WI38 (cell line): ENCODE measurements around the gene MPPED1.

Experiments used
- H3K4me3 ChIP-seq: 2 replicates; pipeline ENCODE4 v1.5.1; 2011; ENCODE audit warnings: low read depth, mild to moderate bottlenecking, control low read depth, low read length
- TF ChIP-seq, protein P1 (sequence below): IDR thresholded peaks from 2 replicates; pipeline ENCODE4 v1.5.1; 2012; ENCODE audit warnings: low read depth, mild to moderate bottlenecking, control low read depth, low read length

The MPPED1 gene

DNA sequence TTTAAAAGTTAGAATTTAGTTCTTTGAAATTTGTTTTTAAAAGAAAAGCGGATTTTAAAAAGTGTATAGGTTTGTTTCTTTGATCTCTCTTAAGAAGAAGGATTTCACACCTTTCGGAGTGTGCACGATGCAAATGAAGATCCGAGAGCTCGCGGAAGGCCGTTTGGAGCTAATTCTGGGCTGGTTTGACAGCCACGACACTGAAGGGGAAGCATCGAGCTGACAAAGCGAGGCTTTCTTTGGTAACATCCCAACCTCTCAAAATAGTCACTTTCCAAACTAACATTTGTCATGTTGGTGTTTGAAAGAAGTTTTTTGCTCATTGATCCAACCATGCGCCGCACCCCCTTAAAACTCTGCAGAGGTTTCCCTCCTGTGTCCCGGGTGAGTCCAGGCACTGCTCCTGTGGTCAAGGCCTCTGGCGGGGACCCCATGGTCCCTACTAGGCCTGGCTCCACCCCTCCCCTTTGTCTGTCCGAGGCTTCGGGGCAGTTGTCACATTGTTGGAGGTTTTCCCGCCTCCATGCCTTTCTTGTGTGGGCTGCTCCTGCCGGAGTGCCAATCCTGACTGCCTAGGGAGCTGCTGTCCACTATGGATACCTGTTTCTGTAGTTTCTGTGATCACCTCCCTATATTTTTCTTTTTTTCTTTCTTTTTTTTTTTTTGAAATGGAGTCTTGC lies 39.7 kb downstream of the MPPED1 start:
- TF ChIP-seq, protein P1, sequence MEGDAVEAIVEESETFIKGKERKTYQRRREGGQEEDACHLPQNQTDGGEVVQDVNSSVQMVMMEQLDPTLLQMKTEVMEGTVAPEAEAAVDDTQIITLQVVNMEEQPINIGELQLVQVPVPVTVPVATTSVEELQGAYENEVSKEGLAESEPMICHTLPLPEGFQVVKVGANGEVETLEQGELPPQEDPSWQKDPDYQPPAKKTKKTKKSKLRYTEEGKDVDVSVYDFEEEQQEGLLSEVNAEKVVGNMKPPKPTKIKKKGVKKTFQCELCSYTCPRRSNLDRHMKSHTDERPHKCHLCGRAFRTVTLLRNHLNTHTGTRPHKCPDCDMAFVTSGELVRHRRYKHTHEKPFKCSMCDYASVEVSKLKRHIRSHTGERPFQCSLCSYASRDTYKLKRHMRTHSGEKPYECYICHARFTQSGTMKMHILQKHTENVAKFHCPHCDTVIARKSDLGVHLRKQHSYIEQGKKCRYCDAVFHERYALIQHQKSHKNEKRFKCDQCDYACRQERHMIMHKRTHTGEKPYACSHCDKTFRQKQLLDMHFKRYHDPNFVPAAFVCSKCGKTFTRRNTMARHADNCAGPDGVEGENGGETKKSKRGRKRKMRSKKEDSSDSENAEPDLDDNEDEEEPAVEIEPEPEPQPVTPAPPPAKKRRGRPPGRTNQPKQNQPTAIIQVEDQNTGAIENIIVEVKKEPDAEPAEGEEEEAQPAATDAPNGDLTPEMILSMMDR: no peak

DNA sequence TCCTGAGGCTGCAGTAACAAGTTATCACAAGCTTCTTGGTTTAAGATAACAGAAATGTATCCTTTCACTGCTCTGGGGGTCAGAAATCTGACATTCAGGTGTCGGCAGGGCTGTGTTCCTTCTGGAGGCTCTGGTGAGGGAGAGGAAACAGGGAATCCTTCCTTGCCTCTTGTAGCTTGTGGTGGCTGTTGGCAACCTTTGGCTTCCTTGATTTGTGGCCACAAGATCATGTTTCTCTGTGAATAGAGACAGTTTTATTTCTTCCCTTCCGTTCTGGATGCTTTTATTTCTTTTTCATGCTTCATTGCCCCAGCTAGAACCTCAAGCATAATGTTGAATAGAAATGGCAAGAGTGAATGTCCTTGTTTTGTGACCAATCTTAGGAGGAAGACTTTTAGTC lies 44.0 kb downstream of the MPPED1 start:
- TF ChIP-seq, protein P1: no peak
- no peak overlapping the region for H3K4me3 ChIP-seq

More for the DNA sequence above, 39.7 kb downstream of the MPPED1 start:
- no peak overlapping the region for H3K4me3 ChIP-seq

DNA sequence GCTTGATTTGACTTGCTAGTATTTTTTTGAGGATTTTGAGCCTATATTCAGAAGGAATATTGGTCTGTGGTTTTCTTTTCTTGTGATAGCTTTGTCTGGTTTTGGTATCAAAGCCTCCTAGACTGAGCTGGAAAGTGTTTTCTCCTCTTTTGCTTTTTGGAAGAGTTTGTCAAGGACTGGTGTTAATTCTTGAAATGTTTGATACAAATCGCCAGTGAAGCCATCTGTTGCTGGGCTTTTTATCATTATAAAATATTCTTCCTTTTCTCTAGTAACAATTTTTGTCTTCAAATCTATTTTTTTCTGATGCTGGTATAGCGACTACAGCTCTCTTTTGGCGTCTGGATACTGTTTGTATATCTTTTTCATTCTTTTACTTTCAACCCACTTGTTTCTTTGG lies 45.2 kb downstream of the MPPED1 start:
- TF ChIP-seq, protein P1: no peak

DNA sequence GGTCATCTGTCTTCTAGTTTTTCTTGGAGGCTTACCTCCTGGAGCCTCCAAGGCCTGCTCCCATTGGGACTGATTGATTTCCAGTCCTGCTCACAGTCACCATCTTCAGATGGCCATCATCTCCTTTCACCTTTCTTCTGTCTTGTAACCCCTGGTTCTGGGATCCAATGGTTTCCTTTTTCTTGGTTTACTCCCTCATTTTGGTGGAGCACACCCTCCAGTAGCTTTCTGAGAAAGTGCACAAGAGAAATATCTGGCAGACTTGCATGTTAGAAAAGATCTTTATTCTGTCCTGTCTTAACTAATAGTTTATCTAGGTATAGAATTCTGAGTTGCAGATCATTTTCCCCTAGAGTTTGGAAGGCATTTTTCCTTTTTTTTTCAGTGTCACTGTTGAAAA lies 50.9 kb downstream of the MPPED1 start:
- TF ChIP-seq, protein P1: no peak

More for the DNA sequence above, 45.2 kb downstream of the MPPED1 start:
- H3K4me3 ChIP-seq: no peak overlapping the region

DNA sequence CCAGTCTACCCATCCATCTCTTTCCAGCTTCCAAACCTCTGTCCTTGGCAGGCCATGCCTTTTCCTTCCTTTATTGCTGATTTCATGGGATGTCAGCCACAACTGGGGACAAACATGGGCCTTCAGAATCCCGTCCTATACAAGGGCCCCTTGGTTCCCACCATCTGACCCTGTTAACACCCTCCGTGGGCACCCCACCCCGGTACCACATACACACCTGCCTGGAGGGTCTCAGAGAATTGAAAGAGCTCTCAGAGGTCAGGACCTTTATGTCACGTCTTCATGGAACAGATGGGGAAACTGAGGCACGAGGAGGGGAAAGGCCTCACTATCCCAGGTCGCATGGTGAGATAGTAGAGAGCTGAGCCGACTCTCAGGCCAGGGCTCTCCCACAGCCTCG lies 53.0 kb downstream of the MPPED1 start:
- TF ChIP-seq, protein P1: no peak
- H3K4me3 ChIP-seq: no peak overlapping the region

More for the DNA sequence above, 50.9 kb downstream of the MPPED1 start:
- H3K4me3 ChIP-seq: no peak overlapping the region

DNA sequence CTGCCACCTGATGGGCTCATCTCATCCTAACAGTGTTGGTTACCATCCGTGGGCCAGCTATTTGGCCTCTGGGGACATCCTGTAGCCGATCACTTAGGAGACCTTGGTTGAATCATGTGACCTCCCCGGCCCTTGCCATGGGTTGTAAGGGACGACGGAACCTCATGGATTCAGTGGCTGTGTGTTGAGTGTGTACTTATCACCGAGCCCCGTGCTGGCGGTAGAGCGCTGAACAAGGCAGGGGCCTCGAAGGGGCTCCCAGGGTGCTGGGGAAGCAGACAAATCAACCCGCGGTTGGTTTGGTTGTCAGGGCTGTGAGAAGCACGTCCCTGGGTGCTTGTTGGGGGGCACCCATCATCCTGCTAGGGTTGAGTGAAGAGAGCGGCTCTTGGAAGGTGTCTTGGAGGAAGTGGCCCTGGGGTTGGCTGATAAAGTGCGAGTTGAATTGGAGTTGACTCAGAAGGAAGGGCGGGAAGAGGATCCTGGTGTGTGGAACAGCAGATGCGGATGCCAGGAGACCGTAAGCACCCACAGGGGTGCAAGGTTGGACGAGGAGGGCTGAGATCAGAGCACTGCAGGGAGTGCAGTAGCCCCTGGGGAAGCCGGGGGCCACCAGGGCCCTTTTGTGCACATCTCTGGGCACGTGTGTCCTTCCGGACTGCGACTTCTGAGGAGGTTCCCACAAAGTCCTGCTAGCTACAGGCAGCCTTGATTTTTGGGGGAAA lies 53.6 kb downstream of the MPPED1 start:
- TF ChIP-seq, protein P1: no peak
- no peak overlapping the region for H3K4me3 ChIP-seq

DNA sequence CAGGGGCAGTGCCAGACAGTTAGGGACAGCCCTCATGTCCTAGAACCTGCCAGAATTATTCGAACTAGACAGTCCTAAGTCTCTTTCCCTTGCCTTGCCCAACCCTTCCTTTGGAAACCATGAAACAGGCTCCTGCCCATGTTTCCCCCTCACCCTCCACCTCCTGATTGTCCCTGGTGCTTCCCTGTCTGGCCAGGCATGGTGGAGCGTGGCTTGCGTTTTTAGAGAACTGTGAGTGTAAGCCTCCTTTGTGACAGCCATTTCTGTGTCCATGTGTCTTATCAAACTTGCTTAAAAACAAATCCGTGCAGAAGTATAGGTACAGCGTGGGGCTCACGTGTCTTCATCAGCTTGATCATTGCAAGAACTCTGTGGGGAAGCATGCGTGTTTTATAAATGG lies 54.9 kb downstream of the MPPED1 start:
- no peak overlapping the region for H3K4me3 ChIP-seq
- TF ChIP-seq, protein P1: no peak
